Measurements from ENCODE around the gene PARP14.
"Not testable (repeated sequence)": the region's sequence is repeated elsewhere in the genome, so short reads cannot be mapped to it uniquely, and the experiment has no call there.

Gene PARP14

DNA sequence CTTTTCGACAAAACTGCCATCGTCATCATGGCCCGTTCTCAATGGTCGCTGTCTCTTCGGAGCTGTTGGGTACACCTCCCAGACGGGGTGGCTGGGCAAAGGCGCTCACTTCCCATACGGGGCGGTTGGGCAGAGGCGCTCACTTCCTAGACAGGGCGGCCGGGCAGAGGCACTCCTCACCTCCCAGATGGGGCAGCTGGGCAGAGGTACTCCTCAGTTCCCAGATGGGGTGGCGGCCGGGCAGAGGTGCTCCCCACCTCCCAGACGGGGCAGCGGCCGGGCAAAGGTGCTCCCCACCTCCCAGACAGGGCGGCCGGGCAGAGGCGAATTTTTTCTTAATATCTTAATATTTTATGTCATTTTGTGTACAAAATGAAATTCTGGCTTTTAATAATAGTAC, 44.5 kb downstream of the PARP14 start:
- no peak for DNase-seq

DNA sequence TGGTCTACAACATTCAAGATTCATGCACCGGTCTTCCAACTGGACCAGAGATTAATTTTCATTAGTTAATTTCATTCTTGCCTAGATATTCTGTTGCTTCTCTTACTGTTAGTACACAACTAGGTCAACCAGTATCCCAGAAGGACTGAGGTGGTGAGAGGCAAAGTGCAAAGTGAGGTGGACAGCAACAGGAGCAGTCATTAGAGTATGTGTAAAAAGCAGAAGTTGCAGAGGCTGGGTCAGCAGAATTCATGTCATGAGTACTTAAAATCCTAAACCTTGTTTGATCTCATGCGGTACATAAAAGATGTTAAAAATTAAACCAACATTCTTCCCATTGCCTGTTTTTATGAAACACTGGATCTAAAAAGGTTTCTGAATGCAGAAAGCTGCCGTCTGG, 46.7 kb downstream of the PARP14 start:
- DNase-seq = no peak

GRCh38 chr3:122727766-122728165, 47.1 kb downstream of the PARP14 start:
- no peak for DNase-seq

- no peak for DNase-seq
These were observed 47.5 kb downstream of the PARP14 start for GRCh38 chr3:122728186-122728585.

DNA sequence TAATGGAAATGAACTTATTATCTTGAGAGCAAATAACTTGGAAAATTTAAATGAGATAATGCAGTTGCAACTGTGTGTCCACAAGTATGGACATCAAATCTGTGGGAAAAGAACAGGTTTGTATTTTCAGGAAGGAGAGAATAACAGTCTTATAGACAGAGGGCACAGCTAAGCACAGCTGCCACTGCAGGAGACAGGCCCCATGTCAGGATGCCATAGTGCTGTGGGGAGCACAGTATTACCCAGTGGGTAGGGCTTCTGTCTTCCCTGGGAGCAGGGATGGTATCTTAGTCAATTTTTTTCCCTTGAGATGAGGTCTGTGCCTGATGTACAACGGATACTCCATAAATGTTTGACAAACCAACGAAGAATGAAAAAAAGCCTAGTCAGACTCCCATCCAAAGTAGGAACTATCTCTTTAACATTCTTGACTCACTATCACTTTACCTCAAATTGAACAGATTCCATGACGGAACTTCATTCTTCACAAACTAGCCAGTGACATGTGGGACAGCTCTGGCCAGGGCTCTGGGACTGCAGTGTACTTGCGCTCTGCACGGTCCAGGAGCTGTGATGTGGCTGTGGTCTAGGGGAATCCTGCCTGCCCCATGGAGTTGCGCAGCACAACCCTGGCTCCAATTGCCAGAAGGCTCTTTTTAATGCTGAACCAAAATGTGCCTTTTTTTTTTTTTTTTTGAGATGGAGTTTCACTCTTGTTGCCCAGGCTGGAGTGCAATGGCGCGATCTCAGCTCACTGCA, 48.3 kb downstream of the PARP14 start:
- no peak for DNase-seq

GRCh38 chr3:122730240-122730639, 49.6 kb downstream of the PARP14 start:
- DNase-seq = no peak

DNA sequence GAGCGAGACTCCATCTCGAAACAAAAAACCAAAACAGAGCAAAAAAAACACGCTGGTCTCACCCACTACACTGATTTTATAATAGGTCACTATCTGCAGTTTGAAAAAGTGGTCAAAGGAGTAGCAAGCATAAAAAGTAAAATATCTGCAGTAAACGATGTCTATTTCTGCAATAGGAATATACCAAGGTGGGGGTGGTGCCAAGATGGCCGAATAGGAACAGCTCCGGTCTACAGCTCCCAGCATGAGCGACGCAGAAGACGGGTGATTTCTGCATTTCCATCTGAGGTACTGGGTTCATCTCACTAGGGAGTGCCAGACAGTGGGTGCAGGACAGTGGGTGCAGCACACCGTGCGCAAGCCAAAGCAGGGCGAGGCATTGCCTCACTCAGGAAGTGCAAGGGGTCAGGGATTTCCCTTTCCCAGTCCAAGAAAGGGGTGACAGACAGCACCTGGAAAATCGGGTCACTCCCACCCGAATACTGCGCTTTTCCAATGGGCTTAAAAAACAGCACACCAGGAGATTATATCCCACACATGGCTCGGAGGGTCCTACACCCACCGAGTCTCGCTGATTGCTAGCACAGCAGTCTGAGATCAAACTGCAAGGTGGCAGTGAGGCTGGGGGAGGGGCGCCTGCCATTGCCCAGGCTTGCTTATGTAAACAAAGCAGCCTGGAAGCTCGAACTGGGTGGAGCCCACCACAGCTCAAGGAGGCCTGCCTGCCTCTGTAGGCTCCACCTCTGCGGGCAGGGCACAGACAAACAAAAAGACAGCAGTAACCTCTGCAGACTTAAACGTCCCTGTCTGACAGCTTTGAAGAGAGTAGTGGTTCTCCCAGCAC, 52.3 kb downstream of the PARP14 start:
- not testable (repeated sequence) for DNase-seq

- no peak for DNase-seq
These were observed 58.5 kb downstream of the PARP14 start for GRCh38 chr3:122739172-122739571.

GRCh38 chr3:122742234-122742633, 61.6 kb downstream of the PARP14 start:
- no peak for DNase-seq

- no peak for DNase-seq
These were observed 63.0 kb downstream of the PARP14 start for GRCh38 chr3:122743581-122744120.

DNA sequence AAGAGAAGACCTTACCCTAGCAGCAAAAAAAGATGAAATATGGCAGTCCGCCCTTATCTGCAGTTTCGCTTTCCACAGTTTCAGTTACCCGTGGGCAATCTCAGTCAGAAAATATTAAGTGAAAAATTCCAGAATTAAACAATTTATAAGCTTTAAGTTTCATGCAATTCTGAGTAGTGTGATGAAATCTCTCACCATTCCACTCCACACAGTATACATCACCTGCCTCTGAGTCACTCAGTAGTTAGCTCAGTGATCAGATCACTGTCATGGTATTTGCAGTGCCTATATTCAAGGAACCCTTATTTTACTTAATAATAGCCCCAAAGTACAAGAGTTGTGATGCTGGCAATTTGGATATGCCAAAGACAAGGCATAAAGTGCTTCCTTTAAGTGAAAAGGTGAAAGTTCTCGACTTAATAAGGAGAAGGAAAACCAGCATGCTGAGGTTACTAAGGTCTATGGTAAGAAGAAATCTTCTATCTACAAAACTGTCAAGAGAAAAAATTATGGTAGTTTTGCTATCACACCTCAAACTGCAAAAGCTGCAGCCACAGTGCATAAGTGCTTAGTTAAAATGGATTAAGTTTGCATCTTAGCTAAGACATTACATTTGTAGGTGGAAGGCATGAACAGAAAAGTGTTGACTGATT, 64.9 kb downstream of the PARP14 start:
- DNase-seq = no peak

GRCh38 chr3:122747295-122747694, 66.7 kb downstream of the PARP14 start:
- not testable (repeated sequence) for DNase-seq

DNA sequence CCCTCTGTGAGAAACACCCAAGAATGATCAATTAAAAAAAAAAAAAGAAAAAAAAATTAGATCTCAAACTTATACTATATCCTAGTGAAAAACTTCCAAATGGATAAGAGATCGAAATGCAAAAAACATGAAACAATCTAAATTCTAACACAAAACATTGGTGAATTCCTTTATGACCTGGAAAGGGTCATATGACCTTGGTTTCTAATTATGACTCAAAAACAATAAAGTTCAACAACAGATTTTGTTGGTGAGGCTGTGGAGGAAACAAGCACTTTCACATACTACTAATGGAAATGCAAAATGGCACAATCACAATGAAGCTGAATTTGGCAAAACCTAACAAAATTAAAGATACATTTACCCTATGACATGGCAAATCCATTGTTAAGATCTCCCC, 67.7 kb downstream of the PARP14 start:
- no peak for DNase-seq

DNA sequence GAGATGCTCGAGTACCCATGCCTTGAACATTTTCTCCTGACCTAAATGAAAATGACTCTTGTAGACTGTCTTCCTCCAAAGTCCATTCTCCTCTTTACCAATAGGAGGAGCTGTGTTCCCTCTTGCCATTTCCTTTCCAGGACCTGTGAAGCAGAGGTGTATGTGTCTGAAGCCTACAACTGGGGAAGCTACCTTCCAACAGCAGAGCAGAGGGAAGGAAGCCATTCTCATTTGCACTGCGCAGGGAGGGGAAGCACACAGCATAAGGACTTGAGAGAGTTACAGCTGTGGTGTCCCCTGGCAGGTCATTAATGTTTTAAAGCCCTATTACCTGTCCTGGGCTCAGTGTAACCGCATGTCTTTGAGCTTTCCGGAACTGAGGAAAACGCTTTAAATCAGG, 74.3 kb downstream of the PARP14 start:
- DNase-seq = no peak

GRCh38 chr3:122755491-122755890, 74.9 kb downstream of the PARP14 start:
- no peak for DNase-seq

GRCh38 chr3:122758877-122759560, 78.4 kb downstream of the PARP14 start:
- DNase-seq = no peak

- DNase-seq = no peak
These were observed 80.0 kb downstream of the PARP14 start for GRCh38 chr3:122760453-122761271.

DNA sequence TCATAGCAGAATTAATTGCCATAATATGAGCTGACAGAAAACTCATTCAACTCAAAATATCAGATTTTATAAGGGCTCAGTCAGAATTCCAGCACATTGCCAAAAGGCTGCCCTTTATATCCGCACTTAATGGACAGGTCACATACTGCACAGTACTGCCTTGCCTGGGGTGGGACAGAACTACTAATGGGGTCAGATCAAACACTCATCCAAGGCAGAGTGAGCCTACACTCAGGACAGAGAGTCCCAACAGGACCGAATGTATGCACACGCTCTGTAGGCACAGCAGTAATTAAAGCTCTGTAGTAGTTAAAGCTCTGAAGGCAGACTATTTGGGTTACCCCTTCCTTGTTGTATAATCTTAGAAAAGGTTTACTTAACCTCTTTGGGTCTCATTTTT, 85.8 kb downstream of the PARP14 start:
- DNase-seq = no peak

GRCh38 chr3:122767540-122768372, 87.1 kb downstream of the PARP14 start:
- no peak for DNase-seq

- no peak for DNase-seq
These were observed 90.0 kb downstream of the PARP14 start for GRCh38 chr3:122770521-122771202.

Measured in kidney glomerular epithelial cell (primary cell).